PFSK-1 (cell line): ENCODE measurements around the gene TLE3.

Experiments
- POLR2AphosphoS5 ChIP-seq: IDR thresholded peaks from 2 replicates; pipeline ENCODE4 v1.6.1; 2012; ENCODE audit warnings: low read depth, mild to moderate bottlenecking, control low read depth, low read length, moderate library complexity
- SIN3A ChIP-seq: IDR thresholded peaks from 2 replicates; pipeline ENCODE4 v1.6.1; 2012; ENCODE audit warnings: mild to moderate bottlenecking, low read length, moderate library complexity, borderline replicate concordance; ENCODE audit not compliant: insufficient read depth

DNA sequence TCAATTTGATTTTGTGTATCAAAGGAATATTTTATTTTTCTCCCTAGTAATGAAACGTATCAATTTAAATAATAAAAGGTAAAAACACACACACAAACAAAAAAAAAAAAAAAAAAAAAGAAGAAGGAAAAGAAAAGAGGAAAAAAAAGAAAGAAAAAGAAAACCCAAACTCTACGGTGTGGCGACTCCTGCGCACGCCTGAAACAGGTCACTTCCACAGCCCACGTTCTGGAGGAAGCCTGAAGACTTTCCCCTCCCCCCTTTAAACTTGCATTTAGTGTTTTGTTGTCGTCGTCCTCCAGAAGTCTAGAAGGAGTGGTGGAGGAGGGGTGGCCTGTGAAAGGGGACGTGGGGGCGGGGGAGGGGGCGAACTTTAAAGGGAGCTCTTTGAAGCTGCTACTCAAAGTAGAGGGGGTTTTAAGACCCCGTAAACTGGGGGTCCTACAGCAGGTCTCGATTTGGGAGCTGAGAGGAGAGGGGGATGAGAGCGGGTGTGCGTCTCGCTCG lies 2.3 kb upstream of the TLE3 start:
- TF ChIP-seq POLR2AphosphoS5 (no peak), SIN3A (no peak)
